ENCODE measurements around the gene KCNQ2. TPM values are rescaled to one million over a fixed set of nuclear protein-coding genes. Genes with fewer than 3 reads are reported as not detected.

KCNQ2 gene
- total RNA-seq, 4 donors from 2014 or later: 0.76 TPM; not detected in 3

DNA sequence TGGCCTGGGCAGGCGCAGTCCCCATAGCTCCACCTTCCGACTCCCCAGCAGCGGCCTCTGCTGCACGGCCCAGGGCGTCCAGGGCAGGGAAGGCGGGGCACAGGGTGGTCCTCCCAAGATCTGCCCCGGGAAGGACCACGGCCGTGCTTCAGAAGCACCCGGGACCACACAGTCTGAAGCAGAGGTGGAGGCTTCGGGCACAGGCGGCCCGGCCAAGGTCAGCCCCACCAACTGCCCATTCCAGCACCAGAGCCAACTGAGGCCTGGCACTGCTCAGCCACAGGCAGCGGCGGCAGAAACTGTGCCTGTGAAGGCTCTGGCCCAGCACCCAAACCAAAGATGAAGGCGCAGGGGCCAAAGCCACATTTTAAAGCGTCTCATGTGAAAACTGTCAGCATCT lies 20.6 kb downstream of the KCNQ2 start:
- no peaks in the 10 kb centered on the region for H3K9me3 ChIP-seq
- H3K27me3 ChIP-seq: peaks cover 94% of the 10 kb centered on the region
- 90% methylated on average over 9 of the region's 17 CpGs for WGBS

DNA sequence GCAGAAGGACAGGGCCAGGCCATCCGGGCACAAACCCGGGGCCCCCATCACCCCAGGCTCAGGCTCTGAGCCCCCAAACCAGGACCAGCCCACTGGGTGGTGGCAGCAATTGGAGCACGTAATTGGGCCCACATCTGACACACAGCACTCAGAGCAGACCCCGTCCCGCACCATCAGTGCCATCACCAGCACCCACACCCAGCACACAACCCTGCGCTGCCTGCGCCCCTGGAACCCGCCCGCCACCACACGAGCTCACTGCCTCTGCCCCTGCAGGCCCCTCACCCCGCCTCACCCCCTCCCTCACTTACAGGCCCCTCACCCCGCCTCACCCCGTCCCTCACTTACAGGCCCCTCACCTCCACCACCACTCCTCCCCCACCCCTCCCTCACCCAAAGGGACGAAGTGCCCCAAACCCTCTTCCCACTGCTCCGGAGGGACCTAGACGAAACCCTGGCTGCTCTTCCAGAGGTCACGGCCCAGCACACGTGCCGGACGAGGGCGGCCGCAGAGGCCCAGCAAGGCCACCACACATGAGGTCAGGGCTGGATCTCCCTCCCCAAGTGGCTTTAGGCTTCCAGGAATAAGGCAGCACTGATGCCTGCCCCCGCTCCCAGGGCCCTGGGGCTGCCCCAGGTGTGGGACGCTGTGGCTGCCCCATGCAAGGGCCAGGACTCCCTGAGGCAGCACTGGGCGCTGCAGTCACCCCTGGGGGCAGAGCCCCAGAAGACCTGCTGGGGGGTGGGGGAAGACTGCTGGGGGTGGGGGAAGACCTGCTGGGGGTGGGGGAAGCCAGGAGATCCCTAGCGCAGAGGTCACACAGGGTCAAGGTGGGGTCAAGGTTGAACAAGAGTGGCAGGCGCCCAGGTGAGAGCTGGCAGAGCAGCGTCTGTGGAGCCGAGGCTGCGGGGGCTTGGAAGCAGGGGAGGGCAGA lies 22.4 kb downstream of the KCNQ2 start:
- H3K9me3 ChIP-seq: no peaks in the 10 kb centered on the region
- DNase-seq (ENCODE audit: low spot score in 2 of 2): no peak
- H3K27me3 ChIP-seq: peaks cover 93% of the 10 kb centered on the region
- H3K4me1 ChIP-seq: peaks cover 14% of the 10 kb centered on the region
- H3K27ac ChIP-seq: no peak overlapping the region
- H3K36me3 ChIP-seq: no peaks in the 10 kb centered on the region
- WGBS: 76% methylated on average over 18 of the region's 30 CpGs
- H3K4me3 ChIP-seq: no peak overlapping the region
- TF ChIP-seq POLR2AphosphoS5 (IDR thresholded peaks at IDR 0.05) (no peak), EP300 (IDR thresholded peaks at IDR 0.05) (no peak), POLR2A (IDR thresholded peaks at IDR 0.05) (no peak)
- TF ChIP-seq, protein P1, sequence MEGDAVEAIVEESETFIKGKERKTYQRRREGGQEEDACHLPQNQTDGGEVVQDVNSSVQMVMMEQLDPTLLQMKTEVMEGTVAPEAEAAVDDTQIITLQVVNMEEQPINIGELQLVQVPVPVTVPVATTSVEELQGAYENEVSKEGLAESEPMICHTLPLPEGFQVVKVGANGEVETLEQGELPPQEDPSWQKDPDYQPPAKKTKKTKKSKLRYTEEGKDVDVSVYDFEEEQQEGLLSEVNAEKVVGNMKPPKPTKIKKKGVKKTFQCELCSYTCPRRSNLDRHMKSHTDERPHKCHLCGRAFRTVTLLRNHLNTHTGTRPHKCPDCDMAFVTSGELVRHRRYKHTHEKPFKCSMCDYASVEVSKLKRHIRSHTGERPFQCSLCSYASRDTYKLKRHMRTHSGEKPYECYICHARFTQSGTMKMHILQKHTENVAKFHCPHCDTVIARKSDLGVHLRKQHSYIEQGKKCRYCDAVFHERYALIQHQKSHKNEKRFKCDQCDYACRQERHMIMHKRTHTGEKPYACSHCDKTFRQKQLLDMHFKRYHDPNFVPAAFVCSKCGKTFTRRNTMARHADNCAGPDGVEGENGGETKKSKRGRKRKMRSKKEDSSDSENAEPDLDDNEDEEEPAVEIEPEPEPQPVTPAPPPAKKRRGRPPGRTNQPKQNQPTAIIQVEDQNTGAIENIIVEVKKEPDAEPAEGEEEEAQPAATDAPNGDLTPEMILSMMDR (IDR thresholded peaks at IDR 0.05): no peak

More for the DNA sequence above, 20.6 kb downstream of the KCNQ2 start:
- TF ChIP-seq POLR2AphosphoS5 (IDR thresholded peaks at IDR 0.05) (no peak), POLR2A (IDR thresholded peaks at IDR 0.05) (no peak), EP300 (IDR thresholded peaks at IDR 0.05) (no peak)
- TF ChIP-seq, protein P1 (IDR thresholded peaks at IDR 0.05): no peak
- H3K4me3 ChIP-seq: no peak overlapping the region
- DNase-seq (ENCODE audit: low spot score in 2 of 2): no peak
- no peaks in the 10 kb centered on the region for H3K36me3 ChIP-seq
- H3K27ac ChIP-seq: no peak overlapping the region
- peaks cover 14% of the 10 kb centered on the region for H3K4me1 ChIP-seq

DNA sequence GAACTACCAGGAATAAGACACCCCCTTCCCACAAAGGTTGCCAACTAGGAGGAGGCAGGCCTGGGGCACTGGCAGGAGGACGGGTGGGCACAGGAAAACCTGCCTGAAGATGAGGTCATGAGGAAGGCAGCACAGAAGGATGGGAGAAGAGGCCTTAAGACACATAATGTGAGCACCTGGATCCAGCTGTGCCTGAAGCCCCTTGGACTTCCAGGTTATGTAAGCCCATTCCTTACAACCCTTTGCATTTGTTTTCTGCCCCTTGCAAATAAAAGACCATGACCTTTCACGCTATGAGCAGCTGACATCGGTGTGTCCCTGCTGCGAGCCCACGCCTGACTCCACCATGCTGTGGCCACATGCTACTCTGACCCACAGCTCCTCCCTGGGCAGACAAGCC lies 23.4 kb downstream of the KCNQ2 start:
- no peaks in the 10 kb centered on the region for H3K9me3 ChIP-seq

DNA sequence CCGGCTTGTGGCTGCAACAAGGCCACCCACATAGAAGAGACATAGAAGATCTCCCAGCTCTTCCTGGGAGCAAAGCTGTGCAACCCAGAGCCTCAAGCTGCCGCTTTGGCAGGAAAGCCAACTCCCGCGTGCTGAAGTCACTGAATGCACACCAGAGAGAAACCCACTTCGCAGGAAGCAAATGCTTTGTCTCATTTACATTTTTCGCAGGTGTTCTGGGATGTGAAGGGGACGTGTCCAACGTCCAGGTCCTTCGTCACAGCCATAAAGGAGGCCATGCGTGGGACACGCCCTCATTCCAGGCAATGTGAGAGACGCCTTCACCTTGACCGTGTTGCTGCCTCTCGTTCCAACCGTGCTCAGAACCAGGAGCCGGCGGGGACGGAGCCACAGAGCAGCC lies 24.4 kb downstream of the KCNQ2 start:
- 51% methylated on average over 14 of the region's 18 CpGs for WGBS
- Histone ChIP-seq H3K4me1 (no peaks in the 10 kb centered on the region), H3K36me3 (no peaks in the 10 kb centered on the region), H3K27ac (no peak overlapping the region), H3K27me3 (peaks cover 80% of the 10 kb centered on the region), H3K4me3 (no peak overlapping the region), H3K9me3 (no peaks in the 10 kb centered on the region)
- no peak for DNase-seq (ENCODE audit: low spot score in 2 of 2)
- TF ChIP-seq, protein P1 (IDR thresholded peaks at IDR 0.05): no peak
- TF ChIP-seq EP300 (IDR thresholded peaks at IDR 0.05) (no peak), POLR2AphosphoS5 (IDR thresholded peaks at IDR 0.05) (no peak), POLR2A (IDR thresholded peaks at IDR 0.05) (no peak)

More for the DNA sequence above, 23.4 kb downstream of the KCNQ2 start:
- DNase-seq (ENCODE audit: low spot score in 2 of 2): no peak
- H3K27ac ChIP-seq: no peak overlapping the region
- no peaks in the 10 kb centered on the region for H3K36me3 ChIP-seq
- WGBS: 82% methylated on average over 5 of the region's 5 CpGs
- H3K27me3 ChIP-seq: peaks cover 90% of the 10 kb centered on the region
- peaks cover 6% of the 10 kb centered on the region for H3K4me1 ChIP-seq
- TF ChIP-seq POLR2AphosphoS5 (IDR thresholded peaks at IDR 0.05): no peak
- TF ChIP-seq EP300 (IDR thresholded peaks at IDR 0.05): no peak
- TF ChIP-seq POLR2A (IDR thresholded peaks at IDR 0.05): no peak
- TF ChIP-seq, protein P1 (IDR thresholded peaks at IDR 0.05): no peak
- no peak overlapping the region for H3K4me3 ChIP-seq

DNA sequence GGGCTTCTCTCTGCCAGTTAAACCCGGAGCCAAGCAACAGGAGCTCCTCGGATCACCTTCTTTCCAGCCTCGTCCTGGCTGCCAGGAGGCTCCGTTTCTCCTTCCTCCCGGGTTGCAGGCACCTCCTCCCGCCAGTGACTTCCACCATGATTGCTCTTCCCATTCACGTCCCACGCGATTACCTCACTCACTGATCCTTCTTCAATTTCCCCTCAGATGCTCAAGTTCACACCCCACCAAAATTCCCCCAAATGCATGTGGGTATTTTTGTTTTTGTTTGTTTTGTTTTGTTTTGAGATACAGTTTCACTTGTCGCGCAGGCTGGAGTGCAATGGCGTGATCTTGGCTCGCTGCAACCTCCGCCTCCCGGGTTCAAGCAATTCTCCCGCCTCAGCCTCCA lies 25.1 kb downstream of the KCNQ2 start:
- Histone ChIP-seq H3K27ac (no peak overlapping the region), H3K4me1 (no peaks in the 10 kb centered on the region), H3K36me3 (no peaks in the 10 kb centered on the region), H3K9me3 (no peaks in the 10 kb centered on the region), H3K27me3 (peaks cover 73% of the 10 kb centered on the region), H3K4me3 (no peak overlapping the region)
- no peak for DNase-seq (ENCODE audit: low spot score in 2 of 2)
- TF ChIP-seq POLR2A (IDR thresholded peaks at IDR 0.05) (no peak), EP300 (IDR thresholded peaks at IDR 0.05) (no peak), POLR2AphosphoS5 (IDR thresholded peaks at IDR 0.05) (no peak)
- TF ChIP-seq, protein P1 (IDR thresholded peaks at IDR 0.05): no peak
- 67% methylated on average over 16 of the region's 16 CpGs for WGBS
